NCI-H1105 treated with DMSO at 0.1 percent for 48 hours (cell line): Measurements from ENCODE around the gene GRN.
"Not testable (repeated sequence)": the region's sequence is repeated elsewhere in the genome, so short reads cannot be mapped to it uniquely, and the experiment has no call there.

Experiments used
- DNase-seq: peaks from one replicate; lab custom pipeline; 2025; lab: John Stamatoyannopoulos, UW

GRN gene

DNA sequence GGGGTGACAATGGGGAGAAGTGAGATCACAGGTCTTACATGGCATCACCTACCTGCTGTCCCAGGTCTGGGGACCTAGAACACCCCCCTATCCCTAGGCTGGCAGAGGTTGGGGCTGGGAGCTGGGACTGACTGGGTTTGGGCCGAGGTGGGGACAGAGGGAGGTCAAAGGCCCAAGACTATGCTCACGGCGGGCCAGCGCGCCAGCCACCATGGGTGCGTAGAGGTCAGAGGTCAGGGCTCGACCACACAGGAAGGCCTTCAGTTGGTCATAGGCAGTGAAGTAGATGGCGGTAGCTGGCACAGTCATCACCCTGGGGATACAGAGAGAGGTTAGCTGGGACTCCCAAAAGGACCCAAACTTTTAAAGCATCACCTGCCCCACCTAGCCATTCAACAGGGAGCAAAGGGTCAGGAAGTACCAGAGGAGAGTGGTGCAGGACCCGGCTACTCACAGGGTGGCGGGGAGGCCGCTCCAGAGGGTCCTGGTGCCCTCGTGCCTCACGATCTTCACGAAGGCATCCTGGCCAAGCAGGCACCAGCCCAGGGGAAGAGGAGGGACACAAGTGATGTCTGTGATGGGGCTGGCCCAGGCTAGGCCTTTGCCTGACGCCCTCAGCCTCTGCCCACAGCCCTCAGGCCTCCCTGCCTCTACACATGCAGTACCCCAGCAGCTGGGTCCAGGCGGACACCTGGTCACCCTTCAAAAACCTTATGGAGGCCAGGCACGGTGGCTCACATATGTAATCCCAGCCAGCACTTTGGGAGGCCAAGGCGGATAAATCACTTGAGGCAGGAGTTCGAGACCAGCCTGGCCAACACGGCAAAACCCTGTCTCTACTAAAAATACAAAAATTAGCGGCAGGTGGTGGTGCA is 23.6 kb upstream of the GRN start:
- no peak for DNase-seq

DNA sequence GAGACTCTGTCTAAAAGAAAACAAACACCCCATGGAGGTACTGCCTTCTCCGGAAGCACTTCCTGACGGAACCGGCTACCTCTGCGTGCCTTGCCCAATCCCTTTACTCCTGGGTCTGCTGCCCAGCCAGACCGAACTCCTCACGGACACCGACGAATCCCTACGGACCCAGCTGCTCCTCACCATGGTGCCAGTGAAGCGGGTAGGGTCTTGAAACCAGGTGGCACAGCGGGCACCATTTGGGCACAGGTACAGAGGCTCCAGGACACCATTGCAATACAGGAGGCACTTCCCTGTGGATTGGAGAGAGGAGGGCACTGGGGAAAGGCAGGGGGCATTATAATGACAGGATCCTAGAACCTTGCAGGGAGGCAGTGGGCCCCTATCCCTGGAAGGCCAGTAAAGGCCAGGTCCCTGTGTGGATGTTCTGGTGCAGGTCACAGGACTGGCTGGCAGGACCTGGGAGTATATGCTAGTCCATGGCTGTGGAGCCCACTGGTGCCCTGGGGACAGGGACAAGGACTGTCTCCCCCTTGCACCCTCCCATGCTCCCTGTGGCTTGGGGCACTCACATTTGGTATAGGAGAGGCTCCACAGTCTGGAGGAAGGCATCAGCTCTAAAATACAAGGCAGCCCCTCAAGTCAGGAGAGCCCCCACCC is 22.7 kb upstream of the GRN start:
- DNase-seq, result no peak

DNA sequence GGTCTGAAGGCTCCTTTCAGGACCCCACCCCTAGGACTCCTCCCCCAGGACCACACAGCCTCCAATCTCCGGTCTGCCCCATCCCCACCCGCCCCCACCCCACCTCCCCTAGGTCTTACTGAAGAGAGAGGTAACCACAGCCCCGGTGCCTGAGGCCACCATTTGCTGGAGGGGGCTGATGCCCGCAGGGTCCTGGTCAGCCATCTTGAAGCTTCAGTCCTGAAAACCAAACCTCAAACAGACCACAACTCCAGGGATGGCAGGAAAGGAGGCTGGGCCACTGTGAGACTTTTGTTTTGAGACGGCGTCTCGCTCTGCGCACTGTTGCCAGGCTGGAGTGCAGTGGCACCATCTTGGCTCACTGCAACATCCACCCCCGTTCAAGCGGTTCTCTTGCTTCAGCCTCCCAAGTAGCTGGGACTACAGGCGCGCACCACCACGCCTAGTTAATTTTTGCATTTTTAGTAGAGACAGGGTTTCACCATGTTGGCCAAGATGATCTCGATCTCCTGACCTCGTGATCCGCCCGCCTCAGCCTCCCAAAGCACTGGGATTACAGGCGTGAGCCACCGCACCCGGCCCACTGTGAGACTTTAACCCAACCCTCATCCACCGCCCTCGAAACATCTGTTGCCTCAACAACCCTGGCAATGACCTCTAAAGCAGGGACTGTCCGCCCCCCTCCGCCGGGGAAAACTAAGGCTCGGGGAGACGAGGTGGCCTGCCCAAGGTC is 21.6 kb upstream of the GRN start:
- no peak for DNase-seq

DNA sequence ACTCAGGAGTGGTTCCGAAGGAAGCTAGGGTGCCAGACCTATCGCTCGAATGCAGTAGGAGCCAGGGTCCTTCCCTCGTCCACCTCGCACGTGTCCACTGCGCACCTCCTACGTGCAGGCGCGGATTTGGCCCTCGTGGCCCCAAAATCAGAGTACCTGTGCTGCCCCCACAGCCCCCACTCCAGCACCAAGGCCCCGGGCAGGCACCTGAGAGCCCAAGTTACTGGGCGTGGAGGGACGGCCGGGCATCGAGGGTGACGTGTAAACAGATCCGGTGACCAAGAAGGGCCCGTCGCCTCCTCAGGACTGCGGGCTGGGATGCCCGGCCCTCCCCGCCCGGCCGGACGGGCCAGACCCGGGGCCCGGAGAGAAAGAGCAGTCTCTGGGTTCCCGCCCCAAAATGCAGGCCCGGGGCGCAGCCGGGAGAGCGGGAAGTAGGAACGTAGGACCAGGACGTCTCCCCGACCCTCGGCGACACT is 21.0 kb upstream of the GRN start:
- DNase-seq, result no peak

DNA sequence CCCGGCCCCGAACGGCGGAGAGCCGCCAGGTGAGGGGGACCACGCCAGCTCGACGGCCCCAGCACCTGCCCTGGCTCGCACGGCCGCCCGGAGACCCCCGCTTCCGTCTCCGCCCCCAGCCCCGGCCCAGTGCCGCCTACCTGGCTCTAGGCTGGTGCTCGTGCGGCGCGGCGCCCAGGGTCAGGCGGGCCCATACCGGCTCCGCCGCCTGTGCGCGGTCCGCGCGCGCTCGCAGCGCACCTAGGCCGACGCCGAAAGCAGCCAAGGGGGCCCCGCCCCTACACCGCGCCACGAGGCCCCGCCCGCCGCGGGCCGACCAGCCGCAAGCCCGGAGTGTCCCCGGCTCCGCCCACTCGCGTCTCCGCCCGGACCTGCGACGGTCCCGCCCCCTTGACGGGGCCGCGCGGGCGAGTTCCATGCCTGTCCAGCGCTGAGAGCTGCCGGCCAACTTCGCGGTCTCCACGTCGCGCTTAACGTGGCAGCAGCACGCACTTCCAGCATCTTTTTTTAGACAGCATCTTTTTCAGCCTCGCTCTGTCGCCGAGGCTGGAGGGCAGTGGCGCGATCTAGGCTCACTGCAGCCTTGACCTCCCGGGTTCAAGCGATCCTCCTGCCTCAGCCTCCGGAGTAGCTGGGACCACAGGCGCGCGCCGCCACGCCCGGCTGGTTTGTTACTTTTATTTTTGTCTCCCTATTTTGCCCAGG is 20.4 kb upstream of the GRN start, which contains the start of gene SLC25A39:
SLC25A39 (minus strand) TSS at position 253 of the 705 bp plus-strand sequence. CDS start 1,261 bp downstream, outside the sequence.
- DNase-seq, result peak; percentile 85

DNA sequence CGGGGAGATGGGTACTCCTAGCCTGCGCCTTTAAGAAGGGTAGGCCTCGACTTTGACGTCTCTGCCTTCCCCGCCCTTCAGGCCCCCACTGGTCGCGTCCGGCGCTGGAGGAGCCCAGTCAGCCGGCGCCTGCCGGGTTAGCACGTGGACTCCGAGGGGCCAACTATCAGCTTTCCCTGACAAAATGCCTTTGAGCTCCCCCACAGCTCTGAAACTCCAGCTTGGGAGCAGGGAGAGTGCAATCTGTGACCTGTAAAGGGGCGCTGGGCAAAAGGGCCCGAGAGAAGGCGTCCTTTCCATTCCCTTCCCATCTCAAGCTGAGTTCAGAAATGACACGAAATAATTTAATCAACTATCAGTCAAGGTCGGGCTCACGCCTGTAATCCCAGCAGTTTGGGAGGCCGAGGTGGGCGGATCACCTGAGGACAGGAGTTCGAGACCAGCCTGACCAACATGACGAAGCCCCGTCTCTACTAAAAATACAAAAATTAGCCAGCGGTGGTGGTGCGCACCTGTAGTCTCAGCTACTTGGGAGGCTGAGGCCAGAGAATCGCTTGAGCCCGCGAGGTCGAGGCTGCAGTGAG is 18.1 kb upstream of the GRN start:
- DNase-seq, result peak; percentile 91

DNA sequence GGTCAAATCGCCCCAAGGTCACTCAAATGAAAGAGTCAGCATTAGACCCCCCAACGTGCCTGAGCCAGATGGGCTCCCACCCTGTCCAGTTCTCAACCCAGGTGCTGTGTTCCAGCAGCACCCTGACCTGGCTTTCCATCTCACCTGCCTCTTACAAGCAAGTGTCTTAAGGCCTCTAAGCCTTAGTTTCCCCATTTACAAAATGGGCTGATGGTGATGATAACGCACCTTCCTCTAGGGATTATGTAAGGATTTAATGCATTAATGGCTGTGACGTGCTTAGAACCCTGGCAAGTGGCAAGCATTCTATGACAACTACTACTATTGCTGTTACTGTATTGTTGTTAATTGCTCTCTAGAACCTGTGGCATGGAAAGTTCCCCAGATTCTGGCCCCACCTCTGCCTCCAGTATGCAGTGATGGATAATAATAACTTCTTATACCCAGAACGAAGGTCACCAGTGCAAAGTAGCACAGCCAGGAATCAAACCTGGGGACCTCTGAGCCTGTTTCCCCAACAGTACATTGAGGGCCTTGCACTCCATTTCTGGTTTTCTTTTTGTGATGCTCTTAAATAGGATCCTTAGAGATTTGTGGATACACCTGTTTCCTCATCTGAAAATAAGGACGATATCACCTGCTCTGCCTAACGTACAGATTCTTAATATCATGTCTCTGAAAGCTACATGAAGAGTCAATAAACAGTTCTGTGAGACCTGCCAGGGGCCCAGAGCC is 17.2 kb upstream of the GRN start:
- DNase-seq, result no peak

DNA sequence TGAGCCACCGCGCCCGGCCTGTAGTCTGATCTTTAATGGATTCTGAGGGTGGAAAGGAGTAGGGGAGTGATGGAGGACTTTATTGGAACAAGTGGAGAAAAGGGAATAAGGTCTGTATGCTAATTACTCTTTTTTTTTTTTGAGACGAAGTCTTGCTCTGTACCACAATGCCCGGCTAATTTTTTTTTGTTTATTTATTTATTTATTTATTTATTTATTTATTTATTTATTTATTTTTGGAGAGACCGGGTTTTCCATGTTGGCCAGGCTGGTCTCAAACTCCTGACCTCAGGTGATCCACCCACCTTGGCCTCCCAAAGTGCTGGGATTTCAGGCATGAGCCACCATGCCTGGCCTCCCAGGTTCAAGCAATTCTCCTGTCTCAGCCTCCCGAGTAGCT is 15.6 kb upstream of the GRN start:
- DNase-seq, result not testable (repeated sequence)

DNA sequence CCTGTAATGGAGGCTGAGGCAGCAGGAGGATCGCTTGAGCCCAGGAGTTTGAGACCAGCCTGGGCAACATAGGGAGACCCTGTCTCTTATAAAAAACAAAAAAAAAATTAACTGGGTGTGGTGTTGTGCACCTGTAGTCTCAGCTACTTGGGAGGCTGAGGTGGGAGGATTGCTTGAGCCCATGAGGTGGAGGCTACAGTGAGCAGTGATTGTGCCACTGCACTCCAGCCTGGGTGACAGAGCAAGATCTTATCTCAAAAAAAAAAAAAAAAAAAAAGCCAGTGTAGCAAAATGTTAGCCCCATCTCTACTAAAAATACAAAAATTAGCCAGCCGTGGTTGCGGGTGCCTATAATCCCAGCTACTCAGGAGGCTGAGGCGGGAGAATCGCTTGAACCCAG is 14.8 kb upstream of the GRN start:
- not testable (repeated sequence) for DNase-seq

DNA sequence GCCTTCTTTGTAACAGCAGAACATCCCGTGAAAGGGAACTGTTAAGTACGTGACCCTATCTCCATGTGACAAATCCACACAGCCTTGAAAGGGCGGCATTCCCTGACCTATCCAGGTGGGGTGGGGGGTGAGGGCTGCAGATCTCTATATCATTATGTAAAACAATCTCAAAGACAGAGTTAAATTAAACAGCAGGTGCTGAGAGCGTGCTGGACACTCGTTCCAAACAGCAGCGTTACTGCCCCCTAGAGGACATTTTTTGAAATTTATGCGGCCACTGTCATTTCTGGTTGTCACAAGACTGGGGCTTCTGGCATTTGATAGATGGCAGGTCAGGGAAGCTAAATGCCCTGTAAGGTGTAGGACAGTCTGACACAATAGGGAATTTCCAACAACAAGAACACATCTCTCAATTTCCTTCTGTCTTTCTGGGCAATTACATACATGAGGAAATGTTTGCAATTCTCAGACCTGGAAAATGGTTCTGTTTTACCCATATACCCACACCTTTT is 13.8 kb upstream of the GRN start:
- peak; percentile 68 for DNase-seq

DNA sequence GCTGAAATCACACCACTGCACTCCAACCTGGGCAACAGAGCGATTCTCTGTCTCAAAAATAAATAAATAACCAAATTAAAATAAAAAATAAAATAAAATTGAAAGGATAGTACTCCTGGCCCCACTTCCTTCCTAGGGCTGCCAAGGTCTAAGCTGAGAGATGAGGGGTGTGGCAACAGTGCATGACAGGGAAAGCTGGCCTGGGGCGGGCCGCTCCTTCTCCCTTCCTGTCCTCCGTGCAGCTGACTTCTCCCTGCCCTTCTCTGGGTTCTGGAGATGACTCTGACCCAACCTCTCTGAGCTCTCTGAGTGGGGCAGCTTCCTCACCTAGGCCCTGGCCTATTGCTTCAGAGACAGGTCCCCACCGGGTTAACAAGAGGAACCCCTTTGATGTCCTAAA is 11.7 kb upstream of the GRN start:
- no peak for DNase-seq

DNA sequence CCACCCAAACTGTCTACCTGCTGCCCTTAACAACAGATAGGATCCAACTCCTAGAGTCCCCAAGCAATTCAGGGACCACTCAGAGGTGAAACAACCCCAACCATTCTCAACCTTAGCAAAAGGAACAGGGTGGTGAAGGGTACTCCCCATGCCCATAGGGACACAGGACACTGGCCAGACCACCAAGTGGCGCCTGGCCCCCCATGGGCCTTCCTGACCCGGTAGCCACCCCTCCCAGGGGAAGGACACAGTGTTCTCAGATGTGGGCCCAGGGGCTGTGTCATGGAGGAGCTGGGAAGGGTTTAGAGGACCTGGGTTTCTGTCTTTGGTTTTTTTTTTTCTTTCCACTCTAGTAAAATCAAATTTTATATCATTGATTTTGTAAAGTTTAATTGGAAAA is 10.8 kb upstream of the GRN start:
- no peak for DNase-seq

DNA sequence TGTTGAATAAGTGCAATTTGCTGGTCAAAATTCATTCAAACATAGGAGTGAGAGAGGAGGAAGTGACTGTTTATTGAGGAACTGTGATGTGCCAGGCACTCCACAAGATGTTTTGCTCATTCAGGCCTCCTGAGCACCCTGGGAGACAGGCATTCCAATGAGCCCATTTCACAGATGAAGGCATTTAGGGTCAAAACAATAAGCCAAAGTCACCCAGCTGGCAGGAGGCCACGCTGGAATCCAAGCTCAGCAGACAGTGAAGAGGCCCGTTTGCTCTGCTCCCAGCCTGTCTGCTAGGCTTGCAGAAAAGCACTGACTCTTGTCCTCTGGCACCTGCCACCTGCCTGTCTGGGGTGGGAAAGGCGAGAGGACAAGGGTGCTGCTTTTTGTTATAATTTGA is 10.4 kb upstream of the GRN start:
- no peak for DNase-seq

DNA sequence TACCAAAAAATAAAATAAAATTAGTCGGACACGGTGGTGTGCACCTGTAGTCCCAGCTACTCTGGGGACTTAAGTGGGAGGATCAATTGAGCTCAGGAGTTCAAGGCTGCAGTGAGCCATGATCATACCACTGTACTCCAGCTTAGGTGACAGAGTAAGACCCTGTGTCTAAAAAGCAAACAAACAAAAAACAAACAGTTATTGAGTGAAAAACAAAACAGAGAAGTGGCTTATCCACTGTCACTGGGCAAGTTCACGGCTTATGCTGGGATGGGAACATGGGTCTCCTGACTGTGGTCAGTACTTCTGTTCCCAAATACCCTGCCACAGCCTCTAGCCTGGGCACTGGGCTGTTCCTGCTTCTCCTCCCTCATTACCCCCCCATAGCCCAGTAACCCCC is 9.5 kb upstream of the GRN start:
- DNase-seq, result no peak

DNA sequence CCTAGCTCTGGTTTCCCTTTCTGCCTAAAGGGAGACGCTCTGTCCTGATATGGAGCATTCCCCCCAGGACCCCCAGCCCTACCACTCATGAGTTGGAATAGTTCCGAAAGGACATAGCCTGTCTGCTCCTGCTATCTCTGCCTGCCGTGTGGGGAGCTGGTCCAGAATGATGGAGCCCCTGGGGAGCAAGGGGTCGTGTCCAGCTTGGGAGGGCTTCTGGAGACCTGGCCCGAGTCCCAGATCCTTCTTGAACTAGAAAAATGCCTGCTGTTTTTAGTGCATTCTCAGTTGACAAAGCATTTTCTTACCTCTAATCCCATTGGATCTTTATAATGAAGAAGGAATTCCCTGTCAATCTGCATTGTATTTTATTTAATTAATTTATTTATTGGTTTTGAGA is 9.1 kb upstream of the GRN start:
- DNase-seq, result no peak

DNA sequence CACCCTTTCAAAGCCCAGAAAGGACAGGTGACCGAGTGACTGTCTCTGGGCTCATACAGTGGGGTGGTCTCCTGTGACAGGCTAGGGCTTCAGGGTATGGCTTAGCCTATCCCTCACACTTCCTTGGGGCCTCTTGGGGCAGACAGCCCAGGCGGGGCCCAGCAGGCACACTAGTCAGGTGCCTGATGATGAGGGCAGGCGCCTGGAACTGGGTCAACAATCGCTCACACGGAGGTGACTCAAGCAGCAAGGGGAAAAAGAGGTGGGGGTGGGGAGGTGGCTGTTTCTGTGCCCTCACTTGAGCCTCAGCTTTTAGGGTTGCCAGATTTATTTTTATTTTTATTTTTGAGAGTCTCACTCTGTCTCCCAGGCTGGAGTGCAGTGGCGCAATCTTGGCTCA is 6.4 kb upstream of the GRN start:
- DNase-seq, result no peak

DNA sequence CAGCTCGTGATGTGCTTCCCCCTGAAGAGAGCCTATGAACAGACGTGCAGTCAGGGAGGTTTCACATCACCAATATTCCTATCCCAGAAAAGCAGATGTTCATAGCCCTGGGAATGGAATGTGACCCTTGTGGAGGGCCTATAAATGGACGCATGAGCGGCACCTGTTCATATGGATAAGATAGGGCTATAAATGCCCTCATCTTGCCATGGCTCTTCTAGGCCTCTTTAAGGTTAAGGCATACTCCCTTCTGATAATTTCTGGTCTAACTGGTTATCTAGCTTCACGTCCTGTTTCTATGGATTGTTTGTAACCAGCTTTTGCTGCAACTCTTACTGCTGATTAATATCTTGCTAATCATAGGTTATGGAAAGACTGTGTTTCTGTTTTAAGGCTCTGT is 4.5 kb upstream of the GRN start:
- DNase-seq, result not testable (repeated sequence)

DNA sequence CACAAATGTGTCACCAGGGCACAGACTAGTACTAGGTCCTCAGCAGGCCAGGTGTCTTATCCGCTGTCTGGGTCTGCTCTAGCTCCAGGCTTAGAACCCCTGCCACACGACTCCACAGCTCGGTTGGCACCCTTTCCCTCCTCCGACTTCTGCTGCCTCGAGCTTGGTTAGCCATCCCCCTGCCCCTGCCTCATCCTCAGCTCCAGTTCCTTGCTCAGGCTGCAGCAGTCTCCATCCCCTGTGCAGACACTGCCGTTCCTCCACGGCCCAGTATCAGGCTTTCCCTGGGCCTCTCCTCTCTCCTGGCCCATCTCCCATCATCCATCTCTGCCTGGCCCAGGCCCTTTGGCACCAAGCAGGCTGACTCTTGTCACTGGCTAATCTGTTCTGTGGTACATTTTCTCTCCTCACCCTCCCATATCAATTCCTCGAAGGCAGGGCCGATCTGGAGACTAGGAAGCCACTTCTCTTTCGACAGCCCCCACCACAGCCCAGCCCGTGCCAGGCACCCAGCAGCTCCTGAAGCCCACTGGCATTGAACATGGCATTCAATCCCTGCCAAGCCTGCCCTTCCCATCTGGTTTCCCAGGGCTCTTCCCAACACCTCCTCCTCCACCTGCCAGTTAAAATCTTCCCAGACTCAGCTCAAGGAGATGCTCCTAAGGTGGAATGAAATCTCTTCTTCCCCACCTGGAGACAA is 1.4 kb upstream of the GRN start:
- DNase-seq, result no peak

DNA sequence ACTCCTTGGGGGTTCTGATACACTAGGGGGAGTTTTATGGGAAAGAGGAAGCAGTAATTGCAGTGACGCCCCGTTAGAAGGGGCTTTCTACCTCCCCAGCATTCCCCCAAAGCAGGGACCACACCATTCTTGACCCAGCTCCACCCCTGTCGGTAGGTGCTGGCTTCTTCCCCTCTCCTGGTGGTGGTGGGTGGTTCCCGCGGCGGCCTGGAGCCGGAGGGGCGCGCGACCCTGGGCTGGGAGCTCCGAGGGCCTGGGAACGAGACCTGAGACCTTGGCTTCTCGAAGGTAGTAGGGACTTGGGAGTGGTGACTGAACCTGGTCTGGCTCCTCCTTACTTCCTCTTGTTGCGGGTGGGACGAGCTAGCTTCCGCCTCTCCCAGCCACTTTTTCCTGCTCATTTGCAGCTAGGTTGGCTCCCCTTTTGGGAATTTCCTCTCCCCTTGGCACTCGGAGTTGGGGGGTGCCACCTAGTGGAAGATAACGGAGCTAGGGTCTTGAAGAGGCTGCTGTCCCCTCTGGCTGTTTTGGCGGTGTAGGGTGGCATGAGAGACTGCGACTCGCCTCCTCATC is 438 bp downstream of the GRN start:
- peak; percentile 64 for DNase-seq
